ENCODE data around the gene CTAGE15.
"Not testable (repeated sequence)": the region's sequence is repeated elsewhere in the genome, so short reads cannot be mapped to it uniquely, and the experiment has no call there.

Gene CTAGE15

GRCh38 chr7:143622130-143622529, 50.5 kb downstream of the CTAGE15 start:
- DNase-seq (ENCODE audit: low read depth in 2 of 2): not testable (repeated sequence)
